Glutamatergic neuron (in vitro differentiated cells): ENCODE measurements around the gene INPPL1. TPM values are rescaled to one million over a fixed set of nuclear protein-coding genes. Genes with fewer than 3 reads are reported as not detected.

ENCODE experiments used
- DNase-seq: peaks from one replicate; pipeline ENCODE4 v3.0.0; 2022
- H3K27ac Mint-ChIP-seq: one replicate; pipeline ENCODE4 v1.8.0; 2020; ENCODE audit warnings: mild to moderate bottlenecking, mixed read lengths, inconsistent platforms; ENCODE audit not compliant: unreplicated experiment
- H3K27me3 Mint-ChIP-seq: one replicate; pipeline ENCODE4 v1.8.0; 2020; ENCODE audit warnings: mild to moderate bottlenecking, moderate library complexity, mixed read lengths, inconsistent platforms; ENCODE audit not compliant: unreplicated experiment
- H3K36me3 Mint-ChIP-seq: one replicate; pipeline ENCODE4 v1.8.0; 2020; ENCODE audit warnings: mild to moderate bottlenecking, mixed read lengths, inconsistent platforms; ENCODE audit not compliant: unreplicated experiment
- H3K4me1 Mint-ChIP-seq: one replicate; pipeline ENCODE4 v1.8.0; 2020; ENCODE audit warnings: mild to moderate bottlenecking, low read depth, mixed read lengths, inconsistent platforms; ENCODE audit not compliant: unreplicated experiment
- H3K4me3 Mint-ChIP-seq: one replicate; pipeline ENCODE4 v1.8.0; 2020; ENCODE audit warnings: mild to moderate bottlenecking, mixed read lengths, inconsistent platforms; ENCODE audit not compliant: unreplicated experiment
- H3K9me3 Mint-ChIP-seq: one replicate; pipeline ENCODE4 v1.8.0; 2020; ENCODE audit warnings: mild to moderate bottlenecking, moderate library complexity, mixed read lengths, inconsistent platforms; ENCODE audit not compliant: unreplicated experiment
- total RNA-seq: library from RNA; stranded (reverse); fragmentation: NEBNext Ultra II Directional; extraction: Animal tissue kit (Norgen Biotek cat#: 25700); gene quantifications from one replicate; pipeline ENCODE4 v1.2.1, GENCODE V29; 2021; ENCODE audit not compliant: unreplicated experiment
- TF ChIP-seq, protein P1 (sequence below): fragments of 200-600 bp; sonication (generic); IDR thresholded peaks from one replicate; pipeline ENCODE4 v1.5.0; 2021; ENCODE audit not compliant: partially characterized antibody, unreplicated experiment

The INPPL1 gene
- total RNA-seq, 1 donor from 2014 or later: 62.8 TPM

DNA sequence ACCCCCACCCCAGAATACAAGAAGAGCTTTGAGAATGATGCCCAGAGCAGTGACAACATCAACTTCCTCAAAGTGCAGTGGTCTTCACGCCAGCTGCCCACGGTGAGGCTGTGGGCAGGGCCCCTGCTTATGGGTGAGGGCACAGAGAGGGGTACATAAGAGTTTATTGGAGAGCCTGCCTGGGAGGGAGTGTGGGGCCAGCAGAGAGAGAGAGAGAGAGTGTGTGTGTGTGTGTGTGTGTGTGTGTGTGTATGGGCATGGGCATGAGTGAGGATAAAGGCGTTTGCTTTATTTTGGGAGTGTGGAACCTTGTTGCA lies 9.9 kb downstream of the INPPL1 start:
- Mint-ChIP-seq H3K4me1 (peaks cover 2% of the 10 kb centered on the region), H3K36me3 (no peaks in the 10 kb centered on the region), H3K9me3 (peaks cover 2% of the 10 kb centered on the region), H3K4me3 (no peak overlapping the region), H3K27ac (no peak overlapping the region), H3K27me3 (peaks cover 8% of the 10 kb centered on the region)
- TF ChIP-seq, protein P1, sequence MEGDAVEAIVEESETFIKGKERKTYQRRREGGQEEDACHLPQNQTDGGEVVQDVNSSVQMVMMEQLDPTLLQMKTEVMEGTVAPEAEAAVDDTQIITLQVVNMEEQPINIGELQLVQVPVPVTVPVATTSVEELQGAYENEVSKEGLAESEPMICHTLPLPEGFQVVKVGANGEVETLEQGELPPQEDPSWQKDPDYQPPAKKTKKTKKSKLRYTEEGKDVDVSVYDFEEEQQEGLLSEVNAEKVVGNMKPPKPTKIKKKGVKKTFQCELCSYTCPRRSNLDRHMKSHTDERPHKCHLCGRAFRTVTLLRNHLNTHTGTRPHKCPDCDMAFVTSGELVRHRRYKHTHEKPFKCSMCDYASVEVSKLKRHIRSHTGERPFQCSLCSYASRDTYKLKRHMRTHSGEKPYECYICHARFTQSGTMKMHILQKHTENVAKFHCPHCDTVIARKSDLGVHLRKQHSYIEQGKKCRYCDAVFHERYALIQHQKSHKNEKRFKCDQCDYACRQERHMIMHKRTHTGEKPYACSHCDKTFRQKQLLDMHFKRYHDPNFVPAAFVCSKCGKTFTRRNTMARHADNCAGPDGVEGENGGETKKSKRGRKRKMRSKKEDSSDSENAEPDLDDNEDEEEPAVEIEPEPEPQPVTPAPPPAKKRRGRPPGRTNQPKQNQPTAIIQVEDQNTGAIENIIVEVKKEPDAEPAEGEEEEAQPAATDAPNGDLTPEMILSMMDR: no peak
- DNase-seq: no peak

GRCh38 chr11:72234920-72235319 lies 10.4 kb downstream of the INPPL1 start:
- peaks cover 8% of the 10 kb centered on the region for H3K27me3 Mint-ChIP-seq
- H3K4me3 Mint-ChIP-seq: no peak overlapping the region
- H3K36me3 Mint-ChIP-seq: no peaks in the 10 kb centered on the region
- TF ChIP-seq, protein P1: no peak
- no peak for DNase-seq
- no peak overlapping the region for H3K27ac Mint-ChIP-seq
- H3K9me3 Mint-ChIP-seq: peaks cover 2% of the 10 kb centered on the region
- H3K4me1 Mint-ChIP-seq: peaks cover 2% of the 10 kb centered on the region

DNA sequence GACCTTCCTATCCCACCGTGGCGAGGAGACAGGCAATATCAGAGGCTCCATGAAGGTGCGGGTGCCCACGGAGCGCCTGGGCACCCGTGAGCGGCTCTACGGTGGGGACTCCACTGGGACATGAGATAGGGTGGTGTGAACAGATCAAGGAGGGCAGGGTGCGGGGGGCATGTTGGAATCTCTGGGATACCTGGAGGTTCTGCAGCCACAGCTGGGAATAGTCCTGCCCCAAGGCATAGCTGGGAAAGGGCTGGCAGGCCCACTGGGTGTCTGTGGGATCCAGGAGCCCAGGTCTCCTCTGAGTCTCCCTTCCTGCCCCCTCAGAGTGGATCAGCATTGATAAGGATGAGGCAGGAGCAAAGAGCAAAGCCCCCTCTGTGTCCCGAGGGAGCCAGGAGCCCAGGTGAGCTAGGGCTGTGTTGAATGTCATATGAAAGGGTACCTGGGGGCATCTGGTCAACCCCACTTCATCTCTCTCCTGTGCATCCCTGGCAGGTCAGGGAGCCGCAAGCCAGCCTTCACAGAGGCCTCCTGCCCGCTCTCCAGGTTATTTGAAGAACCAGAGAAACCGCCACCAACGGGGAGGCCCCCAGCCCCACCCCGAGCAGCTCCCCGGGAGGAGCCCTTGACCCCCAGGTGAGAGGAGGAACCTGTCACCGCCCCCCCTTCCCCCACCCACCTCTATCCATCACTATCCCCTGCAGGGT lies 10.9 kb downstream of the INPPL1 start:
- peaks cover 4% of the 10 kb centered on the region for H3K4me1 Mint-ChIP-seq
- no peaks in the 10 kb centered on the region for H3K36me3 Mint-ChIP-seq
- peaks cover 2% of the 10 kb centered on the region for H3K9me3 Mint-ChIP-seq
- no peak overlapping the region for H3K27ac Mint-ChIP-seq
- H3K4me3 Mint-ChIP-seq: no peak overlapping the region
- peaks cover 11% of the 10 kb centered on the region for H3K27me3 Mint-ChIP-seq
- no peak for DNase-seq
- TF ChIP-seq, protein P1: no peak

DNA sequence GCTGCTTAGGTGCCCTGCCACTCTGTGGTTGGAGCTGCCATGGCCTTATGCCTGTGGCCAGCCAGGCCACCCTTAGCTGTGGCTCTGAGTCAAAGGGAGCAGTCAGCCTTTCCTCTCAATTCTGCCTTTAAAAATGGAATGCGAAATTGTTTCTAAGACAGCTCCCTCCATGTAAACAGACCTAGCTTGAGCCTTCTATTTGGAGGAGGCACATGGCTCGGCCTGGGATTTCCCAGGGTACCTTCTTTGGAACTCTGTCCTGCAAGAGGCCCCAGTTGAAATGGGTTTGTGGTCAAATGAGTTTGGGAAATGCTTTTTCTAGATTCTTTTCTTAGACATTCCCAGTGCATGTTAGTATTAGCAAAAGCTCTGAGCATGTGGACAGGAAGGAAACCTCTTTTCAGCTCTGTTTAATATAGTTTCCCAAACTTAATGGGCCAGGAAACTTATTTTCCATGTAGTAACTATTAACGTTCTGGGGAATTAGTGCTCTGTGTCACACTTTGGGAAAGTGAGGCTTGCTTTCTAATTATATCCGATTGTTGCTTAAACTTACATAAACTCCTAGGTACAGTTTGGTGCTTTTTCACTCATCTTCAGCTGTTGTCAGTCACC lies 11.6 kb downstream of the INPPL1 start:
- TF ChIP-seq, protein P1: no peak
- Mint-ChIP-seq H3K27me3 (peaks cover 14% of the 10 kb centered on the region), H3K36me3 (no peaks in the 10 kb centered on the region), H3K9me3 (peaks cover 2% of the 10 kb centered on the region), H3K27ac (no peak overlapping the region), H3K4me1 (peaks cover 4% of the 10 kb centered on the region), H3K4me3 (no peak overlapping the region)
- DNase-seq: no peak

GRCh38 chr11:72236774-72237111 lies 12.2 kb downstream of the INPPL1 start:
- peaks cover 4% of the 10 kb centered on the region for H3K4me1 Mint-ChIP-seq
- no peak overlapping the region for H3K4me3 Mint-ChIP-seq
- peaks cover 15% of the 10 kb centered on the region for H3K27me3 Mint-ChIP-seq
- H3K27ac Mint-ChIP-seq: no peak overlapping the region
- DNase-seq: no peak
- H3K9me3 Mint-ChIP-seq: peaks cover 2% of the 10 kb centered on the region
- TF ChIP-seq, protein P1: no peak
- no peaks in the 10 kb centered on the region for H3K36me3 Mint-ChIP-seq
